HCT116 (cell line): ENCODE results near the gene PAK1. TPM values are rescaled to one million over a fixed set of nuclear protein-coding genes. Genes with fewer than 3 reads are reported as not detected.

Source experiments
- ATAC-seq: fragments of 200-7000 bp; cut with Tn5 transposase; 2 replicates; pipeline ENCODE4 v1.9.1; 2020; ENCODE audit warnings: mild to moderate bottlenecking, moderate library complexity
- BruUV-seq: library from RNA; stranded (reverse); fragments of 400-500 nt; replicated peaks from 2 replicates; lab custom pipeline; 2021; lab: Mats Ljungman, UMichigan
- CTCF ChIA-PET: fragments of 300-600 bp; sonication (Branson Sonifier 250); formaldehyde crosslinking; loops from one replicate; lab custom pipeline; 2021; ENCODE audit warnings: antibody characterized with exemption; lab: Charles Lee
- POLR2A ChIA-PET: fragments of 300-600, 350-600 bp; sonication (Branson Sonifier 250); formaldehyde crosslinking; loops from one replicate; lab custom pipeline; 2021; ENCODE audit warnings: antibody characterized with exemption; lab: Charles Lee
- RAD21 ChIA-PET, 2 experiments: fragments of 300-600 bp; sonication (Branson Sonifier 250); formaldehyde crosslinking; loops; one replicate each; lab custom pipeline; 2023; ENCODE audit warnings: low total read pairs in 2 of 2; ENCODE audit not compliant: uncharacterized antibody in 2 of 2, unreplicated experiment in 2 of 2, low non-redundant PET in 1 of 2; lab: Charles Lee
- DNase-seq: peaks from one replicate; pipeline ENCODE4 v3.0.0-alpha.2; 2010; ENCODE audit warnings: low read depth, low spot score
- H2AFZ ChIP-seq: fragments of 200-600 bp; shearing (Covaris generic), sonication (generic); 2 replicates; pipeline ENCODE4 v1.6.1; 2017; ENCODE audit warnings: low read depth, mixed run types, mixed read lengths, antibody characterized with exemption, low read length; ENCODE audit not compliant: poor library complexity, severe bottlenecking
- H3K27ac ChIP-seq: 2 replicates; pipeline ENCODE4 v1.5.1; 2012; ENCODE audit warnings: low read depth, low read length
- H3K27me3 ChIP-seq: fragments of 200-600 bp; sonication (generic); 2 replicates; pipeline ENCODE4 v1.6.1; 2016; ENCODE audit warnings: mixed run types, low read length, mixed read lengths; ENCODE audit not compliant: insufficient read depth
- H3K36me3 ChIP-seq, 2 experiments: fragments of 200-500 bp in 1 of 2; fragments of 200-600 bp in 1 of 2; sonication (Bioruptor generic) in 1 of 2; sonication (generic) in 1 of 2; 2 replicates each; pipeline versions ENCODE4 v1.5.1 to v1.6.1; 2014 to 2016; ENCODE audit warnings: low read length in 2 of 2, inconsistent platforms in 1 of 2, mixed read lengths in 1 of 2, mixed run types in 1 of 2; ENCODE audit not compliant: insufficient read depth in 2 of 2, control insufficient read depth in 1 of 2
- H3K4me1 ChIP-seq, 2 experiments: fragments of 200-600 bp in 1 of 2; sonication (generic) in 1 of 2; 2 replicates each; pipeline versions ENCODE4 v1.5.1 to v1.6.1; 2012 to 2017; ENCODE audit warnings: low read length in 2 of 2, inconsistent platforms in 1 of 2, mild to moderate bottlenecking in 1 of 2, mixed read lengths in 1 of 2, mixed run types in 1 of 2, moderate library complexity in 1 of 2; ENCODE audit not compliant: insufficient read depth in 2 of 2, control insufficient read depth in 1 of 2
- H3K4me2 ChIP-seq: fragments of 200-600 bp; sonication (generic); 2 replicates; pipeline ENCODE4 v1.6.1; 2017; ENCODE audit warnings: mixed run types, low read length, mixed read lengths
- H3K4me3 ChIP-seq, 2 experiments: fragments of 200-600 bp in 1 of 2; sonication (generic) in 1 of 2; replicated peaks in 1 of 2; 2 replicates each; pipeline ENCODE4 v1.5.1; 2011 to 2016; ENCODE audit warnings: low read length in 2 of 2, control low read depth in 1 of 2, low read depth in 1 of 2, mild to moderate bottlenecking in 1 of 2, mixed read lengths in 1 of 2, mixed run types in 1 of 2
- H3K79me2 ChIP-seq: fragments of 200-600 bp; sonication (generic); 2 replicates; pipeline ENCODE4 v1.6.1; 2017; ENCODE audit warnings: mild to moderate bottlenecking, mixed run types, low read length, moderate library complexity, mixed read lengths; ENCODE audit not compliant: insufficient read depth
- H3K9ac ChIP-seq: fragments of 200-600 bp; sonication (generic); 2 replicates; pipeline ENCODE4 v1.6.1; 2016; ENCODE audit warnings: low read length, mixed read lengths
- H3K9me2 ChIP-seq: fragments of 200-600 bp; sonication (generic), shearing (Covaris generic); 2 replicates; pipeline ENCODE4 v1.6.1; 2017; ENCODE audit warnings: mixed run types, mild to moderate bottlenecking, moderate library complexity; ENCODE audit not compliant: insufficient read depth
- H3K9me3 ChIP-seq, 2 experiments: fragments of 200-500 bp in 1 of 2; fragments of 200-600 bp in 1 of 2; sonication (Bioruptor generic) in 1 of 2; sonication (generic) in 1 of 2; 2 replicates each; pipeline ENCODE4 v1.6.1; 2014 to 2017; ENCODE audit warnings: low read length in 2 of 2, mixed read lengths in 2 of 2, inconsistent platforms in 1 of 2, low read depth in 1 of 2, mild to moderate bottlenecking in 1 of 2, mixed run types in 1 of 2, moderate library complexity in 1 of 2; ENCODE audit not compliant: control insufficient read depth in 1 of 2, insufficient read depth in 1 of 2
- H4K20me1 ChIP-seq: fragments of 200-600 bp; sonication (generic), shearing (Covaris generic); 2 replicates; pipeline ENCODE4 v1.6.1; 2017; ENCODE audit warnings: mixed run types, mild to moderate bottlenecking, moderate library complexity; ENCODE audit not compliant: insufficient read depth
- CBX3 ChIP-seq: IDR thresholded peaks from 2 replicates; pipeline ENCODE4 v1.6.1; 2012; ENCODE audit warnings: low read depth
- EGR1 ChIP-seq: IDR thresholded peaks from 2 replicates; pipeline ENCODE4 v1.6.1; 2012; ENCODE audit warnings: low read depth
- ELF1 ChIP-seq: IDR thresholded peaks from 2 replicates; pipeline ENCODE4 v1.6.1; 2012; ENCODE audit warnings: low read depth, borderline replicate concordance
- EZH2 ChIP-seq: fragments of 200-600 bp; sonication (generic); IDR thresholded peaks from 2 replicates; pipeline ENCODE4 v1.6.1; 2017; ENCODE audit warnings: antibody characterized with exemption, mixed run types
- JUND ChIP-seq: IDR thresholded peaks from 2 replicates; pipeline ENCODE4 v1.6.1; 2012
- MAX ChIP-seq: IDR thresholded peaks from 2 replicates; pipeline ENCODE4 v1.6.1; 2012
- POLR2A ChIP-seq: IDR thresholded peaks from 2 replicates; pipeline ENCODE4 v1.7.0; 2011; ENCODE audit warnings: borderline replicate concordance; ENCODE audit not compliant: insufficient read depth, insufficient read length; ENCODE audit errors: extremely low read depth
- POLR2AphosphoS5 ChIP-seq: IDR thresholded peaks from 2 replicates; pipeline ENCODE4 v1.6.1; 2011; ENCODE audit warnings: mild to moderate bottlenecking, low read depth, low read length, moderate library complexity
- RAD21 ChIP-seq: IDR thresholded peaks from 2 replicates; pipeline ENCODE4 v1.6.1; 2012; ENCODE audit warnings: low read depth, mild to moderate bottlenecking
- SRF ChIP-seq: IDR thresholded peaks from 2 replicates; pipeline ENCODE4 v1.6.1; 2012; ENCODE audit warnings: low read depth
- YY1 ChIP-seq: IDR thresholded peaks from 2 replicates; pipeline ENCODE4 v1.6.1; 2011; ENCODE audit warnings: low read length, low read depth, moderate library complexity, mild to moderate bottlenecking; ENCODE audit not compliant: insufficient replicate concordance; ENCODE audit errors: extremely low read depth
- ZFX ChIP-seq: fragments of 450-650 bp; IDR thresholded peaks from 2 replicates; pipeline ENCODE4 v1.6.1; 2017
- intact Hi-C: fragments of 100-400 bp; cut with micrococcal nuclease; formaldehyde crosslinking; loops from 2 replicates; pipeline ENCODE4 v1.10.0; 2022
- total RNA-seq: library from RNA; stranded (reverse); gene quantifications from one replicate; pipeline ENCODE4 v1.2.1, GENCODE V29; 2021; ENCODE audit not compliant: unreplicated experiment
- TF ChIP-seq, protein P1 (sequence below), 3 experiments: fragments of 200-600 bp in 1 of 3; sonication (generic) in 1 of 3; IDR thresholded peaks in 2 of 3; conservative IDR thresholded peaks in 1 of 3; 2 replicates each; pipeline ENCODE4 v1.5.1; 2012 to 2017; ENCODE audit warnings: low read depth in 2 of 3, low read length in 2 of 3, antibody characterized with exemption in 1 of 3, borderline replicate concordance in 1 of 3, control low read depth in 1 of 3, mild to moderate bottlenecking in 1 of 3, mixed read lengths in 1 of 3, mixed run types in 1 of 3, moderate library complexity in 1 of 3; ENCODE audit not compliant: insufficient read depth in 1 of 3
- TF ChIP-seq, protein P2 (sequence below): IDR thresholded peaks from 2 replicates; pipeline ENCODE4 v1.6.1; 2011; ENCODE audit warnings: mild to moderate bottlenecking, low read length, moderate library complexity; ENCODE audit not compliant: insufficient replicate concordance; ENCODE audit errors: extremely low read depth

The PAK1 gene
- total RNA-seq, 1 experiment from 2014 or later = 56.1 TPM

GRCh38 chr11:77468527-77468926, 5.4 kb downstream of the PAK1 start:
- Histone ChIP-seq H3K4me3 (no peak overlapping the region), H3K36me3 (no peaks in the 10 kb centered on the region), H3K79me2 (peaks cover 12% of the 10 kb centered on the region), H3K4me1 (peaks cover 18 to 22% of the 10 kb centered on the region in 2 experiments), H3K27ac (no peak overlapping the region), H3K9ac (no peak overlapping the region), H3K9me2 (no peaks in the 10 kb centered on the region), H3K4me2 (no peak overlapping the region), H3K27me3 (no peaks in the 10 kb centered on the region), H3K9me3 (no peaks in the 10 kb centered on the region), H2AFZ (no peak overlapping the region), H4K20me1 (no peaks in the 10 kb centered on the region)
- RAD21 ChIA-PET = no interaction called here
- ATAC-seq = no peak
- POLR2A ChIA-PET = no interaction called here
- intact Hi-C loops = no loop called here
- CTCF ChIA-PET = no interaction called here
- no peak for DNase-seq
- BruUV-seq = no TSS peak
- TF ChIP-seq POLR2AphosphoS5 (no peak), EGR1 (no peak), YY1 (no peak), RAD21 (no peak), EZH2 (no peak), POLR2A (no peak)
- TF ChIP-seq, protein P1, sequence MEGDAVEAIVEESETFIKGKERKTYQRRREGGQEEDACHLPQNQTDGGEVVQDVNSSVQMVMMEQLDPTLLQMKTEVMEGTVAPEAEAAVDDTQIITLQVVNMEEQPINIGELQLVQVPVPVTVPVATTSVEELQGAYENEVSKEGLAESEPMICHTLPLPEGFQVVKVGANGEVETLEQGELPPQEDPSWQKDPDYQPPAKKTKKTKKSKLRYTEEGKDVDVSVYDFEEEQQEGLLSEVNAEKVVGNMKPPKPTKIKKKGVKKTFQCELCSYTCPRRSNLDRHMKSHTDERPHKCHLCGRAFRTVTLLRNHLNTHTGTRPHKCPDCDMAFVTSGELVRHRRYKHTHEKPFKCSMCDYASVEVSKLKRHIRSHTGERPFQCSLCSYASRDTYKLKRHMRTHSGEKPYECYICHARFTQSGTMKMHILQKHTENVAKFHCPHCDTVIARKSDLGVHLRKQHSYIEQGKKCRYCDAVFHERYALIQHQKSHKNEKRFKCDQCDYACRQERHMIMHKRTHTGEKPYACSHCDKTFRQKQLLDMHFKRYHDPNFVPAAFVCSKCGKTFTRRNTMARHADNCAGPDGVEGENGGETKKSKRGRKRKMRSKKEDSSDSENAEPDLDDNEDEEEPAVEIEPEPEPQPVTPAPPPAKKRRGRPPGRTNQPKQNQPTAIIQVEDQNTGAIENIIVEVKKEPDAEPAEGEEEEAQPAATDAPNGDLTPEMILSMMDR (IDR thresholded peaks at IDR 0.05 in 2 of 3, conservative IDR thresholded peaks at IDR 0.05 in 1 of 3; ENCODE audit: borderline replicate concordance in 1 of 3, insufficient read depth in 1 of 3, low read depth in 2 of 3, low read length in 2 of 3) = peak in 1 of 3 experiments; percentile 34; a peak in 1 of 6 replicates

GRCh38 chr11:77467993-77468392, 5.9 kb downstream of the PAK1 start:
- intact Hi-C loops = no loop called here
- TF ChIP-seq CBX3 = no peak
- TF ChIP-seq POLR2AphosphoS5 = no peak
- TF ChIP-seq MAX = no peak
- no peak for TF ChIP-seq ZFX
- no peak for TF ChIP-seq POLR2A
- TF ChIP-seq, protein P2, sequence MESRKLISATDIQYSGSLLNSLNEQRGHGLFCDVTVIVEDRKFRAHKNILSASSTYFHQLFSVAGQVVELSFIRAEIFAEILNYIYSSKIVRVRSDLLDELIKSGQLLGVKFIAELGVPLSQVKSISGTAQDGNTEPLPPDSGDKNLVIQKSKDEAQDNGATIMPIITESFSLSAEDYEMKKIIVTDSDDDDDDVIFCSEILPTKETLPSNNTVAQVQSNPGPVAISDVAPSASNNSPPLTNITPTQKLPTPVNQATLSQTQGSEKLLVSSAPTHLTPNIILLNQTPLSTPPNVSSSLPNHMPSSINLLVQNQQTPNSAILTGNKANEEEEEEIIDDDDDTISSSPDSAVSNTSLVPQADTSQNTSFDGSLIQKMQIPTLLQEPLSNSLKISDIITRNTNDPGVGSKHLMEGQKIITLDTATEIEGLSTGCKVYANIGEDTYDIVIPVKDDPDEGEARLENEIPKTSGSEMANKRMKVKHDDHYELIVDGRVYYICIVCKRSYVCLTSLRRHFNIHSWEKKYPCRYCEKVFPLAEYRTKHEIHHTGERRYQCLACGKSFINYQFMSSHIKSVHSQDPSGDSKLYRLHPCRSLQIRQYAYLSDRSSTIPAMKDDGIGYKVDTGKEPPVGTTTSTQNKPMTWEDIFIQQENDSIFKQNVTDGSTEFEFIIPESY = no peak
- TF ChIP-seq EGR1 = no peak
- TF ChIP-seq ELF1 = no peak
- TF ChIP-seq, protein P1 (IDR thresholded peaks at IDR 0.05 in 2 of 3, conservative IDR thresholded peaks at IDR 0.05 in 1 of 3; ENCODE audit: borderline replicate concordance in 1 of 3, insufficient read depth in 1 of 3, low read depth in 2 of 3, low read length in 2 of 3) = no peak
- no peak for TF ChIP-seq SRF
- no peak for TF ChIP-seq JUND
- peaks cover 18 to 20% of the 10 kb centered on the region in 2 experiments for H3K4me1 ChIP-seq
- H3K9ac ChIP-seq = no peak overlapping the region
- H3K27ac ChIP-seq = no peak overlapping the region
- peaks cover 13% of the 10 kb centered on the region for H3K79me2 ChIP-seq
- POLR2A ChIA-PET = no interaction called here
- CTCF ChIA-PET = interaction anchor here (0.7 kb wide), 1 partner anchor 420 kb away, joined by 3 read pairs; no protein-coding TSS in a partner anchor
- DNase-seq = no peak
- H4K20me1 ChIP-seq = no peaks in the 10 kb centered on the region
- RAD21 ChIA-PET = no interaction called here
- H3K36me3 ChIP-seq = no peaks in the 10 kb centered on the region
- H3K9me2 ChIP-seq = no peaks in the 10 kb centered on the region
- no peak overlapping the region for H3K4me2 ChIP-seq
- H2AFZ ChIP-seq = no peak overlapping the region
- ATAC-seq = no peak
- no peaks in the 10 kb centered on the region for H3K27me3 ChIP-seq
- H3K4me3 ChIP-seq = no peak overlapping the region
- BruUV-seq = no TSS peak
- no peaks in the 10 kb centered on the region for H3K9me3 ChIP-seq
